K562 (cell line): ENCODE data around the gene INO80. TPM values are rescaled to one million over a fixed set of nuclear protein-coding genes. Genes with fewer than 3 reads are reported as not detected.
A peak's percentile ranks its signal among the peaks of the same experiment; 100 is the strongest.

Experiments used
- C11orf30 ChIP-seq: fragments of 450-650 bp; IDR thresholded peaks from 2 replicates; pipeline ENCODE4 v1.6.1; 2016; ENCODE audit warnings: low read depth, mild to moderate bottlenecking
- RBM17 ChIP-seq: fragments of 200-400 bp; formaldehyde crosslinking; IDR thresholded peaks from 2 replicates; pipeline ENCODE4 v1.6.1; 2017; ENCODE audit warnings: low read depth, mild to moderate bottlenecking, low read length, borderline replicate concordance
- SAFB ChIP-seq: fragments of 200-400 bp; formaldehyde crosslinking; IDR thresholded peaks from 2 replicates; pipeline ENCODE4 v1.6.1; 2017; ENCODE audit warnings: low read depth, low read length, borderline replicate concordance
- TAF15 ChIP-seq: fragments of 200-400 bp; formaldehyde crosslinking; IDR thresholded peaks from 2 replicates; pipeline ENCODE4 v1.6.1; 2017; ENCODE audit warnings: mild to moderate bottlenecking, low read depth, low read length, moderate library complexity
- ZKSCAN3 ChIP-seq: fragments of 250-450 bp; sonication (Bioruptor Pico); IDR thresholded peaks from 2 replicates; pipeline ENCODE4 v1.4.0; 2020
- ZNF133 ChIP-seq: fragments of 250-450 bp; sonication (Bioruptor Pico); IDR thresholded peaks from 2 replicates; pipeline ENCODE4 v1.4.0; 2020; ENCODE audit warnings: mild to moderate bottlenecking
- ZNF232 ChIP-seq: sonication (generic); formaldehyde crosslinking; IDR thresholded peaks from 2 replicates; pipeline ENCODE4 v1.8.0; 2022; ENCODE audit warnings: mild to moderate bottlenecking, missing genetic modification reagents
- polyA plus RNA-seq, 8 experiments: library from polyadenylated mRNA; depleted of rRNA in 4 of 8; stranded (reverse) in 5 of 8; unstranded in 3 of 8; fragments of >200 nt; fragmentation: Nextera tagmentation in 2 of 8; fragmentation: Illumina TruSeq in 1 of 8; extraction: Ambion mirVana in 2 of 8; extraction: Trizol in 1 of 8; gene quantifications; 2 replicates each; pipeline versions ENCODE4 v1.2.1 to v1.2.3, GENCODE V29; 2011 to 2014; ENCODE audit warnings: inconsistent platforms in 1 of 8, missing spikeins in 1 of 8
- total RNA-seq, 7 experiments: library from RNA; depleted of rRNA in 6 of 7; stranded (reverse); fragments of >200 nt in 6 of 7; fragmentation: Illumina TruSeq in 2 of 7; extraction: Trizol in 2 of 7; gene quantifications; 2 replicates each; pipeline versions ENCODE4 v1.2.1 to v1.2.3, GENCODE V29; 2011 to 2021; ENCODE audit warnings: low replicate concordance in 1 of 7
- TF ChIP-seq, protein P1 (sequence below), 2 experiments: IDR thresholded peaks; 2 replicates each; pipeline ENCODE4 v1.6.1; 2011; ENCODE audit warnings: borderline replicate concordance in 1 of 2, control low read depth in 1 of 2, low read depth in 1 of 2, low read length in 1 of 2, mild to moderate bottlenecking in 1 of 2, mixed read lengths in 1 of 2, moderate library complexity in 1 of 2; ENCODE audit not compliant: insufficient read depth in 1 of 2, insufficient read length in 1 of 2, poor library complexity in 1 of 2, severe bottlenecking in 1 of 2; ENCODE audit errors: extremely low read depth in 1 of 2
- TF ChIP-seq, protein P2 (sequence below): fragments of 450-650 bp; IDR thresholded peaks from 2 replicates; pipeline ENCODE4 v1.6.1; 2017; ENCODE audit warnings: antibody characterized with exemption
- TF ChIP-seq, protein P3 (sequence below): sonication (generic); formaldehyde crosslinking; IDR thresholded peaks from 2 replicates; pipeline ENCODE4 v1.9.0; 2022; ENCODE audit warnings: mild to moderate bottlenecking, missing genetic modification reagents
- TF ChIP-seq, protein P4 (sequence below): fragments of 250-450 bp; sonication (Bioruptor Pico); IDR thresholded peaks from 2 replicates; pipeline ENCODE4 v1.5.0; 2021; ENCODE audit warnings: mild to moderate bottlenecking, borderline replicate concordance
- TF ChIP-seq, protein P5 (sequence below): fragments of 250-450 bp; sonication (Bioruptor Pico); IDR thresholded peaks from 2 replicates; pipeline ENCODE4 v1.9.0; 2021; ENCODE audit warnings: mild to moderate bottlenecking, inconsistent platforms
- TF ChIP-seq, protein P6 (sequence below): fragments of 450-650 bp; IDR thresholded peaks from 2 replicates; pipeline ENCODE4 v1.6.1; 2016; ENCODE audit warnings: antibody characterized with exemption

INO80 gene
- total and polyA plus RNA-seq, 9 of the 15 experiments (the other 6 are each of a cell fraction or from before 2014, with no cell fraction given): 1.1 to 25.7 (median 19.9) TPM

DNA sequence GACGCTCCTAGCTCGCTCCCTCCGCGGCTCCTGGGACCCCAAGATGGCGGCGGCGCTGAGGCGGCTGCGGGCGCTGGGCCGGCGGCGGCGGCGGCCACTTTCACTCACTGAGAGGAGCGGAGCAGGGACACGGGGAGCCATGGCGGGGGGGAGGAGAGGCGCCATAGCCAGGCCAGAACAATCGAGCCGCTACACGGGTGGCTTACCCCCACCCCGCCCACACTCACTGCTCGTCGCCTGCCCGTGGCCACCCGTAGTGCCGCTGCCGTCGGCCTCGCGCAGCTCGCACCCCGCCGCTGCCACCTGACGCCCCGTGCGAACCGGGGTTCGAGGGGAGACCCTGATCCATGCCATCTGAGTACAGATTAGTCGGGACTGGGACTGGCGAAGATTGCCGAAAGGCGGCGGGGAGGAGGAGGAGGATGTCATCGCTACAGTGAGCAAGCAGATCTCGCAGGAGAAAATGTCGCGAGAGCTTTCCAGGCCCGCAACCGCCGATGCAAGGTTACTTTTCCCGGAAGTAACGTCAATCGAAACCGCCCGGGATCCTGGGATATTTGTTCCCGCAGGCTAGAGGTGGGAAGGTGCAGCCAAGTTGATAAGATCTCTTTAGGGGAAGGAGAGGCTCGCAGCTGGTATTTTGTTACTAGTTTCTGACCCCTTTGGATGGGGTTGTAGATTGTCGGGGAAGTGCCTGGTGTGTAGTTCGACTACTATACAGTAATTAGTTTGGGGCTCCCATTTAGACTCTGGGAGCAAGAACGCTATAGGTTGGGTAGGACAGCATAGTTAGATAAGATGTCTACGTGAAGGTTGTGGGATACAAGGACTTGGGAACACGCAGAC lies at the start of gene INO80 (continued):
- TF ChIP-seq, protein P1, sequence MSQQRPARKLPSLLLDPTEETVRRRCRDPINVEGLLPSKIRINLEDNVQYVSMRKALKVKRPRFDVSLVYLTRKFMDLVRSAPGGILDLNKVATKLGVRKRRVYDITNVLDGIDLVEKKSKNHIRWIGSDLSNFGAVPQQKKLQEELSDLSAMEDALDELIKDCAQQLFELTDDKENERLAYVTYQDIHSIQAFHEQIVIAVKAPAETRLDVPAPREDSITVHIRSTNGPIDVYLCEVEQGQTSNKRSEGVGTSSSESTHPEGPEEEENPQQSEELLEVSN (IDR thresholded peaks at IDR 0.05; ENCODE audit: borderline replicate concordance in 1 of 2, extremely low read depth in 1 of 2, insufficient read depth in 1 of 2, insufficient read length in 1 of 2, low read depth in 1 of 2, low read length in 1 of 2, poor library complexity in 1 of 2, severe bottlenecking in 1 of 2): peak in 1 of 2 experiments; percentile 46
- TF ChIP-seq, protein P2, sequence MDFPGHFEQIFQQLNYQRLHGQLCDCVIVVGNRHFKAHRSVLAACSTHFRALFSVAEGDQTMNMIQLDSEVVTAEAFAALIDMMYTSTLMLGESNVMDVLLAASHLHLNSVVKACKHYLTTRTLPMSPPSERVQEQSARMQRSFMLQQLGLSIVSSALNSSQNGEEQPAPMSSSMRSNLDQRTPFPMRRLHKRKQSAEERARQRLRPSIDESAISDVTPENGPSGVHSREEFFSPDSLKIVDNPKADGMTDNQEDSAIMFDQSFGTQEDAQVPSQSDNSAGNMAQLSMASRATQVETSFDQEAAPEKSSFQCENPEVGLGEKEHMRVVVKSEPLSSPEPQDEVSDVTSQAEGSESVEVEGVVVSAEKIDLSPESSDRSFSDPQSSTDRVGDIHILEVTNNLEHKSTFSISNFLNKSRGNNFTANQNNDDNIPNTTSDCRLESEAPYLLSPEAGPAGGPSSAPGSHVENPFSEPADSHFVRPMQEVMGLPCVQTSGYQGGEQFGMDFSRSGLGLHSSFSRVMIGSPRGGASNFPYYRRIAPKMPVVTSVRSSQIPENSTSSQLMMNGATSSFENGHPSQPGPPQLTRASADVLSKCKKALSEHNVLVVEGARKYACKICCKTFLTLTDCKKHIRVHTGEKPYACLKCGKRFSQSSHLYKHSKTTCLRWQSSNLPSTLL: no peak
- TF ChIP-seq ZNF133 (no peak), ZKSCAN3 (CRISPR knock-in tag) (no peak), RBM17 (no peak), C11orf30 (peak; percentile 94), SAFB (0 out of 2 replicates have a peak, but pooled peaks have one; percentile 27), TAF15 (no peak), ZNF232 (CRISPR knock-in tag) (0 out of 2 replicates have a peak, but pooled peaks have one; percentile 57)
- TF ChIP-seq, protein P3, sequence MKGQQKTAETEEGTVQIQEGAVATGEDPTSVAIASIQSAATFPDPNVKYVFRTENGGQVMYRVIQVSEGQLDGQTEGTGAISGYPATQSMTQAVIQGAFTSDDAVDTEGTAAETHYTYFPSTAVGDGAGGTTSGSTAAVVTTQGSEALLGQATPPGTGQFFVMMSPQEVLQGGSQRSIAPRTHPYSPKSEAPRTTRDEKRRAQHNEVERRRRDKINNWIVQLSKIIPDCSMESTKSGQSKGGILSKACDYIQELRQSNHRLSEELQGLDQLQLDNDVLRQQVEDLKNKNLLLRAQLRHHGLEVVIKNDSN (CRISPR knock-in tag): peak; percentile 60; the same call in 1 of the 2 replicates
- TF ChIP-seq, protein P4, sequence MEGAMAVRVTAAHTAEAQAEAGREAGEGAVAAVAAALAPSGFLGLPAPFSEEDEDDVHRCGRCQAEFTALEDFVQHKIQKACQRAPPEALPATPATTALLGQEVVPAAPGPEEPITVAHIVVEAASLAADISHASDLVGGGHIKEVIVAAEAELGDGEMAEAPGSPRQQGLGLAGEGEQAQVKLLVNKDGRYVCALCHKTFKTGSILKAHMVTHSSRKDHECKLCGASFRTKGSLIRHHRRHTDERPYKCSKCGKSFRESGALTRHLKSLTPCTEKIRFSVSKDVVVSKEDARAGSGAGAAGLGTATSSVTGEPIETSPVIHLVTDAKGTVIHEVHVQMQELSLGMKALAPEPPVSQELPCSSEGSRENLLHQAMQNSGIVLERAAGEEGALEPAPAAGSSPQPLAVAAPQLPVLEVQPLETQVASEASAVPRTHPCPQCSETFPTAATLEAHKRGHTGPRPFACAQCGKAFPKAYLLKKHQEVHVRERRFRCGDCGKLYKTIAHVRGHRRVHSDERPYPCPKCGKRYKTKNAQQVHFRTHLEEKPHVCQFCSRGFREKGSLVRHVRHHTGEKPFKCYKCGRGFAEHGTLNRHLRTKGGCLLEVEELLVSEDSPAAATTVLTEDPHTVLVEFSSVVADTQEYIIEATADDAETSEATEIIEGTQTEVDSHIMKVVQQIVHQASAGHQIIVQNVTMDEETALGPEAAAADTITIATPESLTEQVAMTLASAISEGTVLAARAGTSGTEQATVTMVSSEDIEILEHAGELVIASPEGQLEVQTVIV (CRISPR knock-in tag): no peak
- TF ChIP-seq, protein P5, sequence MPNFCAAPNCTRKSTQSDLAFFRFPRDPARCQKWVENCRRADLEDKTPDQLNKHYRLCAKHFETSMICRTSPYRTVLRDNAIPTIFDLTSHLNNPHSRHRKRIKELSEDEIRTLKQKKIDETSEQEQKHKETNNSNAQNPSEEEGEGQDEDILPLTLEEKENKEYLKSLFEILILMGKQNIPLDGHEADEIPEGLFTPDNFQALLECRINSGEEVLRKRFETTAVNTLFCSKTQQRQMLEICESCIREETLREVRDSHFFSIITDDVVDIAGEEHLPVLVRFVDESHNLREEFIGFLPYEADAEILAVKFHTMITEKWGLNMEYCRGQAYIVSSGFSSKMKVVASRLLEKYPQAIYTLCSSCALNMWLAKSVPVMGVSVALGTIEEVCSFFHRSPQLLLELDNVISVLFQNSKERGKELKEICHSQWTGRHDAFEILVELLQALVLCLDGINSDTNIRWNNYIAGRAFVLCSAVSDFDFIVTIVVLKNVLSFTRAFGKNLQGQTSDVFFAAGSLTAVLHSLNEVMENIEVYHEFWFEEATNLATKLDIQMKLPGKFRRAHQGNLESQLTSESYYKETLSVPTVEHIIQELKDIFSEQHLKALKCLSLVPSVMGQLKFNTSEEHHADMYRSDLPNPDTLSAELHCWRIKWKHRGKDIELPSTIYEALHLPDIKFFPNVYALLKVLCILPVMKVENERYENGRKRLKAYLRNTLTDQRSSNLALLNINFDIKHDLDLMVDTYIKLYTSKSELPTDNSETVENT (CRISPR knock-in tag): peak; percentile 74
- TF ChIP-seq, protein P6, sequence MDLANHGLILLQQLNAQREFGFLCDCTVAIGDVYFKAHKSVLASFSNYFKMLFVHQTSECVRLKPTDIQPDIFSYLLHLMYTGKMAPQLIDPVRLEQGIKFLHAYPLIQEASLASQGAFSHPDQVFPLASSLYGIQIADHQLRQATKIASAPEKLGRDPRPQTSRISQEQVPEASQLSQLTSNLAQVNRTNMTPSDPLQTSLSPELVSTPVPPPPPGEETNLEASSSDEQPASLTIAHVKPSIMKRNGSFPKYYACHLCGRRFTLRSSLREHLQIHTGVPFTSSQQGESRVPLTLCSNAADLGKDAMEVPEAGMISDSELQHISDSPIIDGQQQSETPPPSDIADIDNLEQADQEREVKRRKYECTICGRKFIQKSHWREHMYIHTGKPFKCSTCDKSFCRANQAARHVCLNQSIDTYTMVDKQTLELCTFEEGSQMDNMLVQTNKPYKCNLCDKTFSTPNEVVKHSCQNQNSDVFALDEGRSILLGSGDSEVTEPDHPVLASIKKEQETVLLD: peak; percentile 31; the same call in 1 of the 2 replicates
